Non-pigmented ciliary epithelial cell (primary cell): ENCODE results near the gene INPP4A.
"Not testable (repeated sequence)": the region's sequence is repeated elsewhere in the genome, so short reads cannot be mapped to it uniquely, and the experiment has no call there.

ENCODE experiments used
- DNase-seq: peaks from one replicate; pipeline ENCODE4 v3.0.0-alpha.2; 2010; ENCODE audit warnings: low read depth

The INPP4A gene

GRCh38 chr2:98444436-98445176, at the start of gene INPP4A:
Gene INPP4A, plus strand, starts transcription at chr2:98444858. Its CDS starts 75,191 bp downstream, at chr2:98520049.
- no peak for DNase-seq

- no peak for DNase-seq
These were observed 48.7 kb upstream of the INPP4A start for GRCh38 chr2:98395977-98396376.

GRCh38 chr2:98396745-98397355, 47.8 kb upstream of the INPP4A start:
- no peak for DNase-seq

- DNase-seq, result no peak
These were observed 45.5 kb upstream of the INPP4A start for GRCh38 chr2:98399140-98399539.

- DNase-seq, result no peak
These were observed 40.8 kb upstream of the INPP4A start for GRCh38 chr2:98403878-98404277.

- DNase-seq, result no peak
These were observed 40.0 kb upstream of the INPP4A start for GRCh38 chr2:98404556-98405250.

- DNase-seq, result no peak
These were observed 39.4 kb upstream of the INPP4A start for GRCh38 chr2:98405301-98405700.

- no peak for DNase-seq
These were observed 36.5 kb upstream of the INPP4A start for GRCh38 chr2:98408155-98408554.

- DNase-seq, result peak; percentile 26
These were observed 31.8 kb upstream of the INPP4A start for GRCh38 chr2:98412751-98413458.

GRCh38 chr2:98414246-98414645, 30.4 kb upstream of the INPP4A start:
- DNase-seq, result not testable (repeated sequence)

GRCh38 chr2:98415719-98416248, 28.9 kb upstream of the INPP4A start:
- DNase-seq, result not testable (repeated sequence)

- DNase-seq, result no peak
These were observed 28.1 kb upstream of the INPP4A start for GRCh38 chr2:98416383-98417159.

- DNase-seq, result no peak
These were observed 25.1 kb upstream of the INPP4A start for GRCh38 chr2:98419544-98419943.

GRCh38 chr2:98419977-98420725, 24.5 kb upstream of the INPP4A start:
- no peak for DNase-seq

- DNase-seq, result no peak
These were observed 22.2 kb upstream of the INPP4A start for GRCh38 chr2:98422449-98422848.

- DNase-seq, result no peak
These were observed 17.9 kb upstream of the INPP4A start for GRCh38 chr2:98426771-98427170.

- DNase-seq, result no peak
These were observed 12.5 kb upstream of the INPP4A start for GRCh38 chr2:98432145-98432544.

GRCh38 chr2:98433363-98433964, 11.2 kb upstream of the INPP4A start:
- DNase-seq, result no peak

- no peak for DNase-seq
These were observed 10.2 kb upstream of the INPP4A start for GRCh38 chr2:98434492-98434891.

GRCh38 chr2:98435670-98436069, 9.0 kb upstream of the INPP4A start:
- not testable (repeated sequence) for DNase-seq
